ENCODE data around the gene MEAF6.

DNA sequence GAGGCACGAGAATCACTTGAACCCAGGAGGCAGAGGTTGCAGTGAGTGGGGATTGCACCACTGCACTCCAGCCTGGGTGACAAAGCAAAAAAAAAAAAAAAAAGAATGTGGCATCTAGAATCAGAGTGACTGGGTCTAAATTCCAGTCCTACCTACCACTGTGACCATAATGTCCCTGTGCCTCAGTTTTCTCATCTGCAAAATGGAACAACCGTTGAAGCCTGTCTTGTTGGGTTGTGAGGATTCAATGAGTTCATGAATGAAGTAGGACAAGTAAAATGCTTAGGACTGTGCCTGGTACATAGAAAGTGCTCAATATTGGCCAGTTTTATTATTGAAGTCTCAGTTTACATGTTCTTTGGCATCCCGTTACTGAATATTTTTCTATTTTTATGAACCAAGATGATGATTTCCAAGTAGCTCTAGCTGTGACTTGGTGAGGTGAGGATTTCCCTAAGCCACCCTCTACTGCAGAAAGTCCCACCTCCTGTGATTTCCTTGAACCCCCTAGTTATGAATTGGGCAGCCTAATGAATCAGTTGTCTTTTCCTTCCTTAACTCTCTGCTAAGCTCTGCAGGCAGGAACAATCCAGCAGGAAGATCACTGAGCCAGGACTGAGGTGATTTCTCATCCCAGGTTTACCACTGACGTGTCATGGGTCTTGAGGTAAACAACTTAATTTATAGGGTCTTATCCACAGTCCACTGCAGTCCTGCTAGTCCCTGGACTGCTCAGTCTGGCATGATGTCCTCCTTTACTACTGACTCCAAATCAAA lies 18.9 kb upstream of the MEAF6 start:
- TF ChIP-seq, protein P1, sequence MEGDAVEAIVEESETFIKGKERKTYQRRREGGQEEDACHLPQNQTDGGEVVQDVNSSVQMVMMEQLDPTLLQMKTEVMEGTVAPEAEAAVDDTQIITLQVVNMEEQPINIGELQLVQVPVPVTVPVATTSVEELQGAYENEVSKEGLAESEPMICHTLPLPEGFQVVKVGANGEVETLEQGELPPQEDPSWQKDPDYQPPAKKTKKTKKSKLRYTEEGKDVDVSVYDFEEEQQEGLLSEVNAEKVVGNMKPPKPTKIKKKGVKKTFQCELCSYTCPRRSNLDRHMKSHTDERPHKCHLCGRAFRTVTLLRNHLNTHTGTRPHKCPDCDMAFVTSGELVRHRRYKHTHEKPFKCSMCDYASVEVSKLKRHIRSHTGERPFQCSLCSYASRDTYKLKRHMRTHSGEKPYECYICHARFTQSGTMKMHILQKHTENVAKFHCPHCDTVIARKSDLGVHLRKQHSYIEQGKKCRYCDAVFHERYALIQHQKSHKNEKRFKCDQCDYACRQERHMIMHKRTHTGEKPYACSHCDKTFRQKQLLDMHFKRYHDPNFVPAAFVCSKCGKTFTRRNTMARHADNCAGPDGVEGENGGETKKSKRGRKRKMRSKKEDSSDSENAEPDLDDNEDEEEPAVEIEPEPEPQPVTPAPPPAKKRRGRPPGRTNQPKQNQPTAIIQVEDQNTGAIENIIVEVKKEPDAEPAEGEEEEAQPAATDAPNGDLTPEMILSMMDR (IDR thresholded peaks at IDR 0.05), result no peak
- TF ChIP-seq POLR2AphosphoS5 (IDR thresholded peaks at IDR 0.05; ENCODE audit: insufficient read depth in 1 of 2, low read depth in 1 of 2) (no peak), POLR2A (IDR thresholded peaks at IDR 0.05) (no peak)

All from vagina (tissue), 2 donors.